OCI-LY1 (cell line): ENCODE measurements around the gene EBF3.

ENCODE experiments used
- H2AFZ ChIP-seq: fragments of 200-600 bp; sonication (generic), shearing (Covaris generic); 2 replicates; pipeline ENCODE4 v1.6.0; 2014; ENCODE audit warnings: antibody characterized with exemption, mild to moderate bottlenecking, low read length
- H3F3A ChIP-seq: fragments of 200-600 bp; sonication (generic), shearing (Covaris generic); 2 replicates; pipeline ENCODE4 v1.6.0; 2014; ENCODE audit warnings: mild to moderate bottlenecking, antibody characterized with exemption, low read length, moderate library complexity; ENCODE audit not compliant: insufficient read depth
- H3K27ac ChIP-seq: fragments of 200-600 bp; sonication (generic); 2 replicates; pipeline ENCODE4 v1.5.1; 2014; ENCODE audit warnings: low read length, mixed run types, mild to moderate bottlenecking, low read depth; ENCODE audit not compliant: poor library complexity, severe bottlenecking
- H3K27me3 ChIP-seq: fragments of 200-600 bp; sonication (generic); 2 replicates; pipeline ENCODE4 v1.6.0; 2014; ENCODE audit warnings: antibody characterized with exemption, mild to moderate bottlenecking, low read length, moderate library complexity; ENCODE audit not compliant: insufficient read depth
- H3K36me3 ChIP-seq: fragments of 200-600 bp; sonication (generic); 2 replicates; pipeline ENCODE4 v1.6.1; 2014; ENCODE audit warnings: mild to moderate bottlenecking, antibody characterized with exemption, low read length, moderate library complexity, mixed read lengths; ENCODE audit not compliant: insufficient read depth
- H3K4me1 ChIP-seq: fragments of 200-600 bp; sonication (generic); 2 replicates; pipeline ENCODE4 v1.5.1; 2014; ENCODE audit warnings: mild to moderate bottlenecking, low read length, moderate library complexity; ENCODE audit not compliant: insufficient read depth, severe bottlenecking
- H3K4me2 ChIP-seq: fragments of 200-600 bp; sonication (generic), shearing (Covaris generic); 2 replicates; pipeline ENCODE4 v1.6.1; 2014; ENCODE audit warnings: low read length
- H3K4me3 ChIP-seq: fragments of 200-600 bp; sonication (generic); 2 replicates; pipeline ENCODE4 v1.5.1; 2014; ENCODE audit warnings: low read length, low read depth, mild to moderate bottlenecking, mixed read lengths; ENCODE audit not compliant: poor library complexity, severe bottlenecking
- H3K79me2 ChIP-seq: fragments of 200-600 bp; shearing (Covaris generic); 2 replicates; pipeline ENCODE4 v1.6.1; 2016; ENCODE audit warnings: mixed run types, low read length, mixed read lengths; ENCODE audit not compliant: insufficient read depth
- H3K9ac ChIP-seq: fragments of 200-600 bp; sonication (generic), shearing (Covaris generic); 2 replicates; pipeline ENCODE4 v1.6.1; 2014; ENCODE audit warnings: mild to moderate bottlenecking, low read length, mixed read lengths
- H3K9me2 ChIP-seq: fragments of 200-600 bp; sonication (generic), shearing (Covaris generic); 2 replicates; pipeline ENCODE4 v1.6.1; 2014; ENCODE audit warnings: low read depth, mild to moderate bottlenecking, low read length, mixed read lengths
- H3K9me3 ChIP-seq: fragments of 200-600 bp; shearing (Covaris generic); 2 replicates; pipeline ENCODE4 v1.6.1; 2014; ENCODE audit warnings: low read length, mixed read lengths
- H4K20me1 ChIP-seq: fragments of 200-600 bp; sonication (generic), shearing (Covaris generic); 2 replicates; pipeline ENCODE4 v1.6.0; 2016; ENCODE audit warnings: mild to moderate bottlenecking, low read length; ENCODE audit not compliant: insufficient read depth
- EZH2 ChIP-seq: fragments of 200-600 bp; sonication (generic), shearing (Covaris generic); IDR thresholded peaks from 2 replicates; pipeline ENCODE4 v1.8.0; 2017; ENCODE audit warnings: borderline replicate concordance, mixed run types, mild to moderate bottlenecking, antibody characterized with exemption, low read length, moderate library complexity, mixed read lengths
- TF ChIP-seq, protein P1 (sequence below): fragments of 200-600 bp; sonication (generic), shearing (Covaris generic); IDR thresholded peaks from 2 replicates; pipeline ENCODE4 v1.5.1; 2017; ENCODE audit warnings: mild to moderate bottlenecking, antibody characterized with exemption, low read length, moderate library complexity, mixed read lengths

EBF3 gene

GRCh38 chr10:129938460-129938859, 25.6 kb downstream of the EBF3 start:
- H2AFZ ChIP-seq = no peak overlapping the region
- no peaks in the 10 kb centered on the region for H3K27me3 ChIP-seq
- H3K79me2 ChIP-seq = no peaks in the 10 kb centered on the region

GRCh38 chr10:129937351-129937751, 26.7 kb downstream of the EBF3 start:
- TF ChIP-seq EZH2 = no peak
- TF ChIP-seq, protein P1, sequence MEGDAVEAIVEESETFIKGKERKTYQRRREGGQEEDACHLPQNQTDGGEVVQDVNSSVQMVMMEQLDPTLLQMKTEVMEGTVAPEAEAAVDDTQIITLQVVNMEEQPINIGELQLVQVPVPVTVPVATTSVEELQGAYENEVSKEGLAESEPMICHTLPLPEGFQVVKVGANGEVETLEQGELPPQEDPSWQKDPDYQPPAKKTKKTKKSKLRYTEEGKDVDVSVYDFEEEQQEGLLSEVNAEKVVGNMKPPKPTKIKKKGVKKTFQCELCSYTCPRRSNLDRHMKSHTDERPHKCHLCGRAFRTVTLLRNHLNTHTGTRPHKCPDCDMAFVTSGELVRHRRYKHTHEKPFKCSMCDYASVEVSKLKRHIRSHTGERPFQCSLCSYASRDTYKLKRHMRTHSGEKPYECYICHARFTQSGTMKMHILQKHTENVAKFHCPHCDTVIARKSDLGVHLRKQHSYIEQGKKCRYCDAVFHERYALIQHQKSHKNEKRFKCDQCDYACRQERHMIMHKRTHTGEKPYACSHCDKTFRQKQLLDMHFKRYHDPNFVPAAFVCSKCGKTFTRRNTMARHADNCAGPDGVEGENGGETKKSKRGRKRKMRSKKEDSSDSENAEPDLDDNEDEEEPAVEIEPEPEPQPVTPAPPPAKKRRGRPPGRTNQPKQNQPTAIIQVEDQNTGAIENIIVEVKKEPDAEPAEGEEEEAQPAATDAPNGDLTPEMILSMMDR = no peak
- H4K20me1 ChIP-seq = no peaks in the 10 kb centered on the region
- H2AFZ ChIP-seq = no peak overlapping the region
- H3K9me2 ChIP-seq = no peaks in the 10 kb centered on the region
- no peak overlapping the region for H3K4me3 ChIP-seq
- H3K27me3 ChIP-seq = no peaks in the 10 kb centered on the region
- no peaks in the 10 kb centered on the region for H3K9me3 ChIP-seq
- H3F3A ChIP-seq = no peaks in the 10 kb centered on the region
- no peaks in the 10 kb centered on the region for H3K79me2 ChIP-seq
- no peaks in the 10 kb centered on the region for H3K36me3 ChIP-seq
- no peak overlapping the region for H3K27ac ChIP-seq
- no peaks in the 10 kb centered on the region for H3K4me1 ChIP-seq
- H3K4me2 ChIP-seq = no peak overlapping the region
- H3K9ac ChIP-seq = no peak overlapping the region

More at GRCh38 chr10:129938460-129938859, 25.6 kb downstream of the EBF3 start:
- Histone ChIP-seq H3F3A (no peaks in the 10 kb centered on the region), H3K4me2 (no peak overlapping the region), H3K27ac (no peak overlapping the region), H4K20me1 (no peaks in the 10 kb centered on the region), H3K9me2 (no peaks in the 10 kb centered on the region), H3K4me3 (no peak overlapping the region), H3K9ac (no peak overlapping the region), H3K9me3 (no peaks in the 10 kb centered on the region), H3K4me1 (no peaks in the 10 kb centered on the region), H3K36me3 (no peaks in the 10 kb centered on the region)
- TF ChIP-seq, protein P1 = no peak
- TF ChIP-seq EZH2 = no peak

- TF ChIP-seq EZH2 = no peak
- TF ChIP-seq, protein P1 = no peak
- Histone ChIP-seq H3K4me2 (no peak overlapping the region), H3K36me3 (no peaks in the 10 kb centered on the region), H3K9ac (no peak overlapping the region), H3K79me2 (no peaks in the 10 kb centered on the region), H3F3A (no peaks in the 10 kb centered on the region), H4K20me1 (no peaks in the 10 kb centered on the region), H3K27ac (no peak overlapping the region), H3K9me3 (no peaks in the 10 kb centered on the region), H3K4me3 (no peak overlapping the region), H3K27me3 (no peaks in the 10 kb centered on the region), H3K4me1 (no peaks in the 10 kb centered on the region), H2AFZ (no peak overlapping the region), H3K9me2 (no peaks in the 10 kb centered on the region)
These were observed 27.2 kb downstream of the EBF3 start for GRCh38 chr10:129936923-129937300.
